Amniotic stem cell (primary cell): ENCODE results near the gene KDM4B.

Experiments
- DNase-seq: peaks from one replicate; lab custom pipeline; 2025; lab: John Stamatoyannopoulos, UW

KDM4B gene

DNA sequence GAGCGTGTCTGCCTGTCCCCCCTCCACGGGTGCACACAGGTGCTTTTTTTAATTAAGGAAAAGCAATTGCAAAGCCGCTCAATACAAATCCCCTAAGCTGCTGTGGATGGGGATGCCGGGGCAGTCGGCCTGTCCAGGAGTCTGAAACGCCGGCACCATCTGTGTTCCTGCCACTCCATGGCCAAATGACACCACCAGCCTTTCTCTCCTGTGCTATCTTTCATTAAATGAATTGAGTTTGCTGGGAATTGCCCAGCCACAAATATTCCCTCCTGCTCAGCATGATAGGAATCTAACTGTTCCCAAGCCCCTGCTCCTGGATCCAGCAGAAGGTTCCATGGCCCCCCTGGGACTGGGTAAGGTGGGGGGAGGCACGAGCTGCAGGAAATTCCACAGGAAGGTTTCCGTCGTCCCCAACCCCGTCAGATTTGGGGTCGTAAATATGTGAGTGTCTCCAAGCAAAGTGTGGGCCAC lies 139.2 kb downstream of the KDM4B start:
- DNase-seq, result no peak

GRCh38 chr19:5108866-5109265 lies 140.0 kb downstream of the KDM4B start:
- no peak for DNase-seq

DNA sequence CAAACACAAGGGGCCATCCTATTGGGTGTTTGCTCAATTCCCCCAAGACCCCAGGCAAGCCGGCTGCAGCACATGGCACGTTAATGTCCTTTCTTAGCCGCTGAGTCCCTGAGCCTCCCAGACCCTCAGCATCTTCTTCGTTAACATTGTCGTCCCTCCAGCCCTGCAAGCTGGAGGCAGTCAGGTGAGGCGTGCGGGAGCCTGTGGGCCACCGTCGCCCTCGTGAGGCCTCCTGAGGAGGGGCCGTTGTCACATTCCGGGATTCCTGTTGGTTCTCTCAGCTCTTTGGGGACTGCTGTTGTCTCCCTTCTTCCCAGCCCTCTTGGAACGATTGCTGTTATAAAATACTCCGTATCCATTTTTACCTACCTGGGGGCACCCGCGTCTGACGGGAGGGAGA lies 140.6 kb downstream of the KDM4B start:
- no peak for DNase-seq

GRCh38 chr19:5110546-5110945 lies 141.6 kb downstream of the KDM4B start:
- no peak for DNase-seq

- DNase-seq, result no peak
These were observed 142.1 kb downstream of the KDM4B start for GRCh38 chr19:5111051-5111450.

GRCh38 chr19:5112175-5112574 lies 143.3 kb downstream of the KDM4B start:
- no peak for DNase-seq

DNA sequence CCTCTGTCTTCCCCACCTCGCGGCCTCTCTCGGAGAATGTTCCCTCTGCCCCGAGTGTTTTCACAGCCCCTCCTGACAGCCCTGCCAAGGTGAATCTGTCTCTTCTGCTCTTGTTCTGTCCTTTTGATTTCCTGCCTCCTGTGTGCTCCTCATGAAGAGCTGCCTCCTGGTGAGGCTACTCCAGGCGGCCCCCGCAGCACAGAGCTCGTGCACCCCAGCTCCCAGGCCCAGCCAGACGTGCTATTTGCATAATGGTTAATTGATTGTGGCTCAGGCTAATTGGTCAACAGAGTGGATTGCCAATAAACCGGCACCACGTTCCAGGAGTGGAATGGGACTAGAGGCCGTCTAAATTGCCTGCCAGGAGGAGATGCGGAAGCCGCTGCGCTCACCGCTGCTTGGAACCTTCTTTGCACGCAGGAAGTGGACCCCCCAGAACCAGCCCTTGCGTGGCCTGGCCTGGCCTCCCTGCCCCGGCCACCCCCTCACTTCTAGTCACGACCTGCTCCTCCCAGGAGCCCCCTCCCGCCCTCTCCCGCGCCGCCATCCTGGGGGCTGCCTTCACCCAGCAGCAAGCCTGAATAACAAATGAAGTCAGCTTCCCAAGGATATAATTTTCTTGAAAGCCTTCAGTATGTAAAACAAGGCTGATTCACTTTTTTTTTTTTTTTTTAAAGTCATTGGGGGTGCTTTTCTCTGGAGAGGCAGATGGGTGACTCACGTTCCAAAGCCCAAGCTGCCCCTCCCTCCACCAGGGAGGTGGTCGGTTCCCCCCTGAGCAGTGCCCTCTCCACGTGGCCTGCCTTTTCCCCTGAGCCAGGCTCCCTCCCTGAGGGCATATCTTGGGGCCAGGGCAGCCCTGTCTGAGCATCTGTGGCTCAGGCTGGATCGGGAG lies 144.0 kb downstream of the KDM4B start:
- DNase-seq, result no peak

- DNase-seq, result no peak
These were observed 145.0 kb downstream of the KDM4B start for GRCh38 chr19:5113633-5114586.

DNA sequence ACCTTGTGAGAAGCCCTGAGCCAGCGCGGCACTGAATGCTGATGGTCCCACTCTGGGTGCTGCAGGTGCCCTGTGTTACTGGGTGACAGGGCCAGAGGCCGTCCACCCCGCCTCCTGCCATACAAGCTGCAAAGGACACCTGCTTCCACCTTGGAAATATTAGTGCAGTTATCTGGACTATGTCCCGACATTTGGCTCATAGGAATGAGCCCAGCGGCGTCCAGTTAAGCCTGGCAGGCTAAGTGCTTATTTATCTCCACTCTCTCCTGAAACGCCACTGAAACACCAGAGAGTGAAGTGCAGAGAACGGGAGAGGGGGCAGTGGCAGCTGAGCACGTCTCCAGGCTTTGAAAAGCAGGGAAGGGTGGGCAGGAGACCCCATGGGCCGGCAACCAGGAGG lies 145.8 kb downstream of the KDM4B start:
- DNase-seq, result no peak

- no peak for DNase-seq
These were observed 146.4 kb downstream of the KDM4B start for GRCh38 chr19:5115351-5115750.

DNA sequence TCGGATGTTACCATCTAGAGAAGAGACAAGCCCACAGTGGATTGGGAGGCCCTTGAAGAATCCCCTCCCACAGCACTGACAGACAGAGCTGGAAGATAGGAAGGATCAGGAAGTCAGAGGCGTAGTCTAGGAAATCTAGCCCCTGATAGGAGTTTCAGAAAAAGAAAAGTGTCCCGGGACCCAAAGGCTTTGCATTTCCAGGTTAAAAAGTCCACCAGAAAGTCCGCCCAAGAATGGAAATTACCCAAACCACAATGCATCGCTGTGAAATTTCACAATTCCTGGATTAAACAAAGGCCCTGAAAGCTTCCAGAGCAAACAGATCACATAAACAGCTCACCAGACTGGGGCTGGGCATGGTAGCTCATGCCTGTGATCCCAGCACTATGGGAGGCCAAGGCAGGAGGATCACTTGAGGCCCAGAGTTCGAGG lies 146.9 kb downstream of the KDM4B start:
- DNase-seq, result no peak

DNA sequence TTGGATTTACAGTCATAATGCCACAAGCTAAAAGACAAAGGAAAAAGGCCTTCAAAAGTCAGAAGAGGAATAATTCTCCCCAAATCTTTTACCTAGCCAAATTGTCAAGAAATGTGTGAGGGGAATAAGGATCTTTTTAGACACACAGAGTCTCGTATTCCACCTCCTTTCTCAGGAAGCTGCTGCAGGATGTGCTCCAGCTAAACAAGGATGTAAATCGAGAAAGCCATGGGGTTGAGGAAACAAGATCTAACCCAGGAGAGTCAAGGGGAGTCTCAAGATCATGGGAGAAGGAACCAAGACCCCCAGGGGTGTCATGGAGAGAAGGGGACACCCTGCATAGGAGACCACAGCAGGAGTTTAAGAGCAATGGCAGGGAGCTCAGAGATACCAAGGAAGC lies 147.4 kb downstream of the KDM4B start:
- no peak for DNase-seq

GRCh38 chr19:5117421-5117820 lies 148.5 kb downstream of the KDM4B start:
- no peak for DNase-seq

DNA sequence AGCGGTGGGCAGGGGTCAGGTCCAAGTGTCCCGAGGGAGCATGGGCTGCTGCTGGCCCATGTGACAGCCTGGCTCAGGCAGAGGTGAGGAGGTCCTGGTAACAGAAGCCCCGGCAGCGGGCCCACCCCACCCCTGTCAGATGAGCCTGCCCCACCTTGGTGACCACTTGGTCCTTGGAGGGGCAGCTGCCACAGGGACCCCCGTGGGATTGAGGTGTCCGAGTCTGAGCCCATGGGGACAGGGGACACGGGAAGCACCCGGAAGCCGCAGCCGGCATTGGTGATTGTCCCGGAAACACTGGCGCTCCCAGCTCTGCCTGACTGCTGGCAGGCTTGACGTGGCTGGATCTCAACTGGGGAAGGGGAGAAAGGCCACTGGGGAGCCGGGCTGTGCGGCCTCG lies 149.1 kb downstream of the KDM4B start:
- no peak for DNase-seq

- DNase-seq, result no peak
These were observed 150.5 kb downstream of the KDM4B start for GRCh38 chr19:5119297-5119998.

DNA sequence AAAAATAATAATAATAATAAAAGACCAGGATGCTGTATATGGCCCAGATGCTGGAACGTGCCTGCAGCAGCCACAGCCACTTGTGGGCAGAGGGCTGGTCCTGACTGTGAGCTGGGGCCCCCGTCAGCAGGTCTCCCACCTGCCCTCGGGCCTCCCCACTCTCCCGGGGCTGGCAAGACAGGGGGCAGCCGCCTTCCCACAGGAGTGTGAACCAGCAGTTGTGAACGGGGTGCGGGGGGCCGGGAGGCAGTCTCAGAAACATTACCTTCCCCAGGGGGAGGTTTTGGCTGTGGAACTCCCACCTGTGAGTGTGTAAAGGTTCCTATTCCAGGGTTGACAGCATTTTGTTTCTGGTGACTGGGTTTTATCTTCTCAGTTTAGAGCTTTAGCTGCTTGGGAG lies 151.4 kb downstream of the KDM4B start:
- no peak for DNase-seq

DNA sequence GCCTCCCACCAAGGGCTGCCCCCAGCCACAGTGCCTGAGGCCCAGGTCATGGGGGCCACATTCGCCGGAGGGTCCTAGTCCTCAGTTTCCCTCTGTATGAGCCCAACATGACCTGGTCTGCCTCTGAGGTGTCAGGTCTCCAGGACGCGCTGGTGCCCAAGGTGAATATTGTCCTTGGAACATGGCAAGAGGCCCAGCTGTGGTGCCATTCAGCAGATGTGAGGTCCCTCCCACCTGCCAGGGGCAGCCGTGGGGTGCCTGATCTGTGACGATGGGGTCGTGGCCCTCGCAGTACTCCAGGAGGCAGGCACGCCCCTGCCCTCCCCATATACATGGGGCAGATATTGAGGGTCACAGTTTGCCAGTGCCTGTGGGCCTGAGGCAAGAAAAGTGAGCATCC lies 151.9 kb downstream of the KDM4B start:
- DNase-seq, result no peak

GRCh38 chr19:5121266-5122120 lies 152.6 kb downstream of the KDM4B start:
- no peak for DNase-seq

DNA sequence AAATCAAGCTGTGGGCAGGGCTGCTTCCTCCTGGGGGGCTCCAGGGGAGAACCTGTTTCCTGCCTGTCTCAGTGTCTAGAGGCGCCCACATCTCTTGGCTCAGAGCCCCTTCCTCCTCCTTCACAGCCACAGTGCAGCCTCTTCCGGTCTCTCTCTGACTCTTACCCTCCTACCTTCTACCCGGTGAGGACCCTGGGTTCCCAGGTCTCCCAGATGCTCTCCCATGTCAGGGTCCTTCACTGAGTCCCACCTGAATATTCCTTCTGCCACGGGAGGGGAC lies 153.1 kb downstream of the KDM4B start:
- no peak for DNase-seq

GRCh38 chr19:5122671-5123409 lies 153.9 kb downstream of the KDM4B start:
- no peak for DNase-seq

DNA sequence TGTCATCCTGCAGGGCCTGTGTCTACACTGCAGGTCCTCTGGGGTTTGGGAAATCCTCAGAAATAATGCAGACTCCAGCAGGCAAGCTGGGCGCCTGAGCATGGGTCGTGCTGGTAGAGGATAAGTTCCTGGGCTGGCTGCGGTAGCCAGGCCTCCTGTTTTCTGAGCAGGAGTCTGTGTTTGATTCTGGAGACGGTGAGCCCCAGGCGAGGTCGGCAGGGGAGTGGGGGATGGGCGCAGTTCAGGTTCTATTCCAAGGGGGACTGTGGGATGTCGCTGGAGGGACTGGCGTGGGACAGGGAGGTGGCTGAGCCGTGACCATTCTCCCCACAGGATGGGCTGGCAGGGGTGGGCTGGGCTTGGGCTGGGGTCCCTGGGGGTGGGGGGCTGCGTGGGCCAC lies 154.7 kb downstream of the KDM4B start:
- no peak for DNase-seq
